Ureter (tissue), 1 donor: Measurements from ENCODE around the gene VASP. TPM values are rescaled to one million over a fixed set of nuclear protein-coding genes. Genes with fewer than 3 reads are reported as not detected.

Experiments
- DNase-seq: peaks from one replicate; pipeline ENCODE4 v3.0.0-alpha.2; 2020; ENCODE audit warnings: low spot score
- total RNA-seq: library from RNA; stranded (reverse); gene quantifications from one replicate; pipeline ENCODE4 v1.2.4, GENCODE V29; 2023
- donor health status: DM: yes; HTN: yes; CAD: no.

The VASP gene
- total RNA-seq, 1 donor from 2014 or later, result 90.1 TPM

GRCh38 chr19:45515081-45515624, 7.9 kb downstream of the VASP start:
- no peak for DNase-seq

- no peak for DNase-seq
Measured at GRCh38 chr19:45515807-45516401, 8.6 kb downstream of the VASP start.

GRCh38 chr19:45517238-45517637, 10.0 kb downstream of the VASP start:
- DNase-seq, result no peak

- DNase-seq, result no peak
Measured at GRCh38 chr19:45517641-45518468, 10.6 kb downstream of the VASP start.

GRCh38 chr19:45518469-45518826, 11.2 kb downstream of the VASP start:
- no peak for DNase-seq

GRCh38 chr19:45522010-45522941, 15.0 kb downstream of the VASP start:
- no peak for DNase-seq

- peak; percentile 86 for DNase-seq
Measured at GRCh38 chr19:45523642-45524256, 16.5 kb downstream of the VASP start.

DNA sequence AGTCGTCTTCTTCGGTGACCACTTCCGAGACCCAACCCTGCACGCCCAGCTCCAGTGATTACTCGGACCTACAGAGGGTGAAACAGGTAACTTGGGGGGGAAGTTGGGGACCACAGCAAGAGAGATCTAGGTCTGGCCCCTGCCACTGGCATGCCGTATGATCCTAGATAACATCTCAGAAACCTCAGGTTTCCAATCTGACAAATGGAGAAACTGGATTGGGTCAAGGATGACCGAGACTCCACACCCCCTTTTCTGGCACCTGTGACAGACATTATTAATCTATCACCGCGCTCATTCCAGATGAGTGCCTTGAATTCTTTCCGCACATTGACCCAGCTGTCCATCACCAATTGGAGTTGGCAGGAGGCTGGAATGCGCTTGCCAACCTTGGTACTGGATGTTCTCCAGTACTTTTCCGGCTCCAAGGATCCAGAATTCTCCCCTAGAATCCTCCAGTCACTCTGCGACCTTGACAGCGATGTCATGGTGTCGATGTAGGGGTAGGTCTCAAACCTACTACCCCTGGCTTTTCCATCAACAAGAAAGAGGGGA, 17.4 kb downstream of the VASP start:
- no peak for DNase-seq

GRCh38 chr19:45526143-45526542, 18.9 kb downstream of the VASP start:
- DNase-seq, result no peak

- DNase-seq, result no peak
Measured at GRCh38 chr19:45526971-45527370, 19.7 kb downstream of the VASP start.

DNA sequence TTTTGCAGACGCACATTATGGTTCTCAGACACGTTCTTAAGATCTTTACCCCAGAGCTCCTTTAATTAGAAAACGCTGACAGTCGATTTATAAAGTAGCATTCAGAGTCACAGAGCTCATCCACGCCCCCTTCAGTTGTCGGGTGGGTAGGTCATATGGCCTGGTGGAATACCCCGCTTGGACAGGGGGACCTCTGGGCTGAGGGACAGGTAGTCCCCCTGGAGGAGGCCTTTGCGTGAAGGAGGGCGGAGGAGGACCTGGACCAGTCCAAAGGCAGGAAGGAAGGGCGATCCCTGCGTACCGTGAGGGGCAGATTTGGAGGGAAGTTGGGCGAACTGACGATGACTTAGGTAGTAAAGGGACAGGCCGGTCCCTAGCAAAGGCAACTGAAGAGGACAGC, 20.5 kb downstream of the VASP start:
- DNase-seq, result no peak

- DNase-seq, result no peak
Measured at GRCh38 chr19:45528149-45528743, 21.0 kb downstream of the VASP start.

DNA sequence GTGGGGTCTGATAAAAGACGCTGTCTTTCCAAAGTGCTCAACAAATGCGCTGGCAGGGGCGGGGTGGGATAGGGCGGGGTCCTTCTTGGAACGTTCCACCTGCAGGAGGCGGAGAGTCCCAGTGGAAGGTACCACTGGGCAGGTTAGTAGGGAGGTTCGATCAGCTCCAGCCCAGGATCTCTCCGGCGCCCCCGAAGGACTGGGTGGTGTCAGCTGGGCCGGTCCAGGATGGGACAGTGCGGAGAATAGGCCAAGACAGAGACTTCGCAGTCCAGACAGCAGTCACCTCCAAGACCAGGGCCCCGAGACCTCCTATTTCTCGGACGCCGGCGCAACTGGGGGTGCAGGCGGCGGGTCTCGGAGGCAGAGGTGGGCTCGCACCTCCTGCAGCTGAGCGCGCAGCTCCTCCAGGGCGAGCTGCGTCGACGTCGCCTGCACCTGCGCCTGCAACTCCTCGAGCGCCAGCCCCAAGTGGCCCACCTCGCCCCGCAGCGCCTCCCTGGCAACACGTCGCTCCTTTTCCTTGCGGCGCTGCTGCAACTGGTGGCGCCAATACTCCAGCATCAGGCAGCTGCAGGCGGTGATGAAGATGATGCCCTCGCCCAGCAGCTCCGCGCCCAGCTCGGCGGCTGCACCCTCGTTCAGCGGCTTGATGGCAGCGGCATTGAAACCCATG, 21.6 kb downstream of the VASP start:
- DNase-seq, result peak; percentile 72

DNA sequence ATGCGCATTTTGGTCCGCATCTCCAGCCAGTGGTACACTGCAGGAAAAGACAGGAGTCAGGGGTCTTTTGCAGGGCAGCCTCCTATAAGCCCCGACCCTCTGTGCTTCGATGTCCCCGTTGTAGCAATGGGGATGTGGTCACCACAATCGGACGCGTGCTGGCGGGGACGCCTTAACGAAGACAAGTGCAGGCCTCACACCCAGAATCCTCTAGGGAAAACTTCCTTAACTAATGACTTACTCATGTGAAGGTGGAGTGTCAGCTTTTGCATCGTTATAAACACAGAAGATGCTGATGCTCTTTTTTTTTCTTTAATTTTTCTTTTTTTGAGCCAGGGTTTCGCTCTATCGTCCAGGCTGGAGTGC, 22.1 kb downstream of the VASP start:
- DNase-seq, result no peak

GRCh38 chr19:45531349-45531748, 24.1 kb downstream of the VASP start:
- DNase-seq, result no peak

DNA sequence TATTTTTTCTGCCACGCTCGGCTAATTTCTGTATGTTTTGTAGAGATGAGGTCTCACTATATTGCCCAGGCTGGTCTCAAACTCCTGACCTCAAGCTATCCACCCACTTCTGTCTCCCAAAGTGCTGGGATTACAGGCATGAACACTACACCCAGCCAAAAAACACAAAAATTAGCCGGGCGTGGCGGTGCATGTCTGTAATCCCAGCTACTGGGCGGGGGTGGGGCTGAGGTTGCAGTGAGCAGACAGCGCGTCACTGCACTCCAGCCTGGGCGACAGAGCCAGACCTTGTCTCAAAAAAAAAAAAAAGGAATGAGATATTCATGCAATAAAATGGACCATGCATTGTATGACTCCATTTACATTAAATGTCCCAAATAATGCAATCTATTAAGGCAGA, 32.2 kb downstream of the VASP start:
- DNase-seq, result no peak

DNA sequence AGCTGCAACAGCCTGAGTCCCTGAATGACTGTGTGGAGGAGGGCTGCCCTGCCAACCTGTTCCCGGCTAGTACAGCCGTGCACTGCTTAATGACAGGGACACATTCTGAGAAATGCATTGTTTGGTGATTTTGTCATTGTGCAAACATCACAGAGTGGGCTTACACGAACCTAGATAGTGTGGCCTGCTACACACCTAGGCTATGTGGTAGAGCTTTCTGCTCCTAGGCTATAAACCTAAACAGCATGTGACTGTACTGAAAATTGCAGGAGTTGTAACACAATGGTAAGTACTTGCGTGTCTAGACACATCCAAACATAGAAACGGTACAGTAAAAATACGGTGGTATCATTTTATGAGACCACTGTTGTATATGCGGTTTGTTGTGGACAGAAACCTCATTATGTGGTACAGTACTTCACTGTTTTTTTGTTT, 35.0 kb downstream of the VASP start:
- DNase-seq, result no peak

DNA sequence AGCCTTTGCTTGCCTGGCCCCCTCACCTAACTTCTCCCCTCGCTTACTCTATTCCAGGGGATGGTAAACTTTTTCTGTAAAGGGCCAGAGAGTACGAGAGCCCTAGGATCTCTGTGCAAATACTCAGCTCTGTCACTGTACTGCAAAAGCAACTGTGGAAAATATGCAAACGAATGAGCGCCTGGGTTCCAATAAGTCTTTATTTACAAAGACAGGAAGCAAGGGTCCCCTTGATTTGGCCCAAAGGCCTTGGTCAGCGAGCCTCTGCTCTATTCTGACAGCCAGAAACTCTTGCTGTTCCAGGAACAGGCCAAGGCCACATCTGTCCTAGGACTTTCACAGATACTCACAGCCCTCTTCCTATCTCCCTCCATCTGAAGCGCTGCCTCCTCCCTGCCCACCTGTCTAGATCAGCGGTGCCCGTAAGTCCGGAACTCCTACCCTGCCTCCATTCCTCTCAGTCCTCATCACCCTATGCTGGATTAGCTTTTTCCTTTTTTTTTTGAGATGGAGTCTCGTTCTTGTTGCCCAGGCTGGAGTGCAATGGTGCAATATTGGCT, 40.0 kb downstream of the VASP start:
- no peak for DNase-seq

DNA sequence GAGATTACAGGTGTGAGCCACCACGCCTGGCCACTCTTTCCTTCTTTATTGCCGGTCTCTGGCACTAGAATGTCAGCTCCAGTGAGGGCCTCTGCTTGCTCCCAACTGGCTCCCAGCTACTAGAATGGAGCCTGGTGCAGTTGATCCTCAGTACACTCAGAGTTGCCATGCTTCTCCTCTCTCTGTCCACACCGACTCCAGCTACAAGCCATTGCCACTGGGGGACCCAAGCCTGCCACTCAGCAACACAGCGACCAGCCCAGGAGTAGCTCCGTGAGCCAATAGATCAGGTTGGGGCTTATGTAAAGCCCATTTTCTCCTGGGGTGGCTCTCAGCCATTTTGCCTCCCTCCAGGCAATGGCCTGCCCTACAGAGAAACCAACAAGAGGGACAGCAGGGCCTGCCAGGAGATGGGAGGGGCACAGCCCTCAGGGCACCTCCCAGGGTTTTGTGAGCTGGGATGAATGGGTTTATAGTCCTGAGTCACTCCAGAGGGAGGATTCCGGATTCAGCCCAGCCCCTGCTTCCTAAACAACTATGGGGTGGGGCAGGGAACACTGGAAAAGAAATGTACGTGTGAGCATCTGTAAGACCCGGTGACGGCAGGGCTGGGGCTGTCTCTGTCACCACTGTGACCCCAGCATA, 40.8 kb downstream of the VASP start:
- no peak for DNase-seq

DNA sequence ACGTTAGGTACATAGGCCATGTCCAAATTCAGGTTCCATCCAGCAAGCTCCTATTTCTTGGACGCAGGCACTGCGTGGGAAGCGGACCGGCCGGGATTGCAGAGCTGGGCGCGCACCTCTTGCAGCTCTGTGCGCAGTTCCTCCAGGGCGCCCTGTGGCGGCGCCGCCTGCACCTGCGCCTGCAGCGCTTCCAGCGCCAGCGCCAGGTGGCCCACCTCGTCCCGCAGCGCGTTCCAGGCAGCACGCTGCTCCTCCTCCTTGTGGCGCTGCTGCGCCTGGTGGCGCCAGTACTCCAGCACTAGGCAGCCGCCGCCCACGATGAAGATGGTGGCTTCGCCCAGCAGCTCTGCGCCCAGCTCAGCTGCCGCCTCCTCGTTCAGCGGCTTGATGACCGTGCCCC, 46.2 kb downstream of the VASP start:
- DNase-seq, result no peak
